ENCODE data around the gene VPS8.

VPS8 gene

DNA sequence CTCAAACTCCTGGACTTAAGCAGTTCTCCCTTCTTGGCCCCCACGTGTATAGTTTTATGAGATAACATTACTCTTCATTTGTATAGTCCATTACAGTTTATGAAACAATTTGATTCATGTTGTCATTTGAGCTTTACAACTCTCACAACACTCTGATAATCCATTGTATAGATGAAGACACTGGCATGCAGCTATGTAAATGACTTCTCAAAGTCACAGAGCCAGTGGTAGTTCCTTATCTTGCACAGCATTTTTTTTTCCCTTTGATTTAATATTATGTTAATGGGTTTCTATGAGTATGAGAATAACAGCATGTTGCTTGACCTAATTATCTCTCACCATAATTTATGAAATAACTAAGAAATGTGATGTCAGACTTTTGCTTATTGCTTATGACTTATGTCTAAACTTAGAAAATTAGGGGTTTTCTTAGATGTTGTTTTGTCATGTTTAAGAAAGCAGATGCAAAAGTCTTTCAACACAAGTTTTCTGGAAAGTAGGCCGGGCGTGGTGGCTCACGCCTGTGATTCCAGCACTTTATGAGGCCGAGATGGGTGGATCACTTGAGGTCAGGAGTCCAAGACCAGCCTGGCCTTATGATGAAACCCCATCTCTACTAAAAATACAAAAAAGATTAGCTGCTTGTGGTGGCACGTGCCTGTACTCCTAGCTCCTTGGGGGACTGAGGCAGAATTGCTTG is 13.3 kb downstream of the VPS8 start:
- no peaks in the 10 kb centered on the region for H3K27me3 ChIP-seq (replicated peaks)
- no peak for DNase-seq
- TF ChIP-seq, protein P1, sequence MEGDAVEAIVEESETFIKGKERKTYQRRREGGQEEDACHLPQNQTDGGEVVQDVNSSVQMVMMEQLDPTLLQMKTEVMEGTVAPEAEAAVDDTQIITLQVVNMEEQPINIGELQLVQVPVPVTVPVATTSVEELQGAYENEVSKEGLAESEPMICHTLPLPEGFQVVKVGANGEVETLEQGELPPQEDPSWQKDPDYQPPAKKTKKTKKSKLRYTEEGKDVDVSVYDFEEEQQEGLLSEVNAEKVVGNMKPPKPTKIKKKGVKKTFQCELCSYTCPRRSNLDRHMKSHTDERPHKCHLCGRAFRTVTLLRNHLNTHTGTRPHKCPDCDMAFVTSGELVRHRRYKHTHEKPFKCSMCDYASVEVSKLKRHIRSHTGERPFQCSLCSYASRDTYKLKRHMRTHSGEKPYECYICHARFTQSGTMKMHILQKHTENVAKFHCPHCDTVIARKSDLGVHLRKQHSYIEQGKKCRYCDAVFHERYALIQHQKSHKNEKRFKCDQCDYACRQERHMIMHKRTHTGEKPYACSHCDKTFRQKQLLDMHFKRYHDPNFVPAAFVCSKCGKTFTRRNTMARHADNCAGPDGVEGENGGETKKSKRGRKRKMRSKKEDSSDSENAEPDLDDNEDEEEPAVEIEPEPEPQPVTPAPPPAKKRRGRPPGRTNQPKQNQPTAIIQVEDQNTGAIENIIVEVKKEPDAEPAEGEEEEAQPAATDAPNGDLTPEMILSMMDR (IDR thresholded peaks at IDR 0.05; ENCODE audit: low read depth, low read length, missing control alignments), result no peak
- no peaks in the 10 kb centered on the region for H3K36me3 ChIP-seq (replicated peaks)
- no peak overlapping the region for H3K4me3 ChIP-seq (ENCODE audit: low read depth, low read length)
- in situ Hi-C loops (cut with HindIII; ENCODE audit: low pct_ligation_motif_present, low sequenced_read_pairs), result no loop called here
- no peak overlapping the region for H3K27ac ChIP-seq

DNA sequence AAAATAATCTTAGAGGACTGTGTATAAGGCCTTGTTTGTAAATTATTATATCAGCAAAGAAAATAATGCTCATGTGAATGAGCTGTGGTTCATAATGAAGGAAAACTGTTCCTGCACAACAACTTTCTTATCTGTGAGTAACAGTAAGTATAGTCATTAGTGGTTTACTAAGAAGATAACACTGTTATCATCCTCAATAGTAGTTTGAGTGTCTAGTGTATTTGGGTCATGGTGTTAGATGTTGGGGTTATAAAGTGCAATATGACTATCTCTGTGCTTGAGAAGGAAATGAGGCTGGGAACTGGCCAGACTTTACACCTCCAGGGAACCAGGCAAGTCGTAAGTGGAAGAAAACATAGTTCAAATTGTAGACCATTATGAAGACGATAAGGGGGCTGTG is 15.6 kb downstream of the VPS8 start:
- Histone ChIP-seq H3K36me3 (replicated peaks) (no peaks in the 10 kb centered on the region), H3K27ac (no peak overlapping the region), H3K27me3 (replicated peaks) (no peaks in the 10 kb centered on the region), H3K4me3 (ENCODE audit: low read depth, low read length) (no peak overlapping the region)
- in situ Hi-C loops (cut with HindIII; ENCODE audit: low pct_ligation_motif_present, low sequenced_read_pairs), result no loop called here
- TF ChIP-seq, protein P1 (IDR thresholded peaks at IDR 0.05; ENCODE audit: low read depth, low read length, missing control alignments), result no peak
- no peak for DNase-seq

- Histone ChIP-seq H3K27ac (no peak overlapping the region), H3K36me3 (replicated peaks) (no peaks in the 10 kb centered on the region), H3K27me3 (replicated peaks) (no peaks in the 10 kb centered on the region), H3K4me3 (ENCODE audit: low read depth, low read length) (no peak overlapping the region)
- in situ Hi-C loops (cut with HindIII; ENCODE audit: low pct_ligation_motif_present, low sequenced_read_pairs), result no loop called here
- TF ChIP-seq, protein P1 (IDR thresholded peaks at IDR 0.05; ENCODE audit: low read depth, low read length, missing control alignments), result no peak
- DNase-seq, result no peak
Measured at GRCh38 chr3:184832044-184832443, 20.1 kb downstream of the VPS8 start.

DNA sequence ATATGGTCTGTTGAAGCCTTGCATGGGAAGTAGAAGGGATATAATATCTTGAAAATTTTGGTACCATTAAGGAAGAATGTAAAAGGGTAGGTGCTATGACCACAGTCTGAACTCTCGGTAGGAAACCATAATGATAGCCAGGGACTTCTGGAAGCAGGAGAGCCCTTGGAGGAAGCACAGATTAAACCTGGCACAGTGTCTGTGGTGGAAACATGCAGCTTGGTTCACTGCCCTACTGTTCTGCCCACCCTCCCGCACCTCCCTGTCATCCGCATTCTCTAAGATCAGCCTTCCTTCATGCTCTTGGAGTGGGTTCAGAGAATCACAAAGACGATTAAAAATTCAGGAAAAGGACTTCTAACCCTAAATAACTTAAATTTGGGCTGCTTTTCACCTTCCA is 20.9 kb downstream of the VPS8 start:
- Histone ChIP-seq H3K27ac (no peak overlapping the region), H3K27me3 (replicated peaks) (no peaks in the 10 kb centered on the region), H3K4me3 (ENCODE audit: low read depth, low read length) (no peak overlapping the region), H3K36me3 (replicated peaks) (no peaks in the 10 kb centered on the region)
- no peak for DNase-seq
- in situ Hi-C loops (cut with HindIII; ENCODE audit: low pct_ligation_motif_present, low sequenced_read_pairs), result no loop called here
- TF ChIP-seq, protein P1 (IDR thresholded peaks at IDR 0.05; ENCODE audit: low read depth, low read length, missing control alignments), result no peak

DNA sequence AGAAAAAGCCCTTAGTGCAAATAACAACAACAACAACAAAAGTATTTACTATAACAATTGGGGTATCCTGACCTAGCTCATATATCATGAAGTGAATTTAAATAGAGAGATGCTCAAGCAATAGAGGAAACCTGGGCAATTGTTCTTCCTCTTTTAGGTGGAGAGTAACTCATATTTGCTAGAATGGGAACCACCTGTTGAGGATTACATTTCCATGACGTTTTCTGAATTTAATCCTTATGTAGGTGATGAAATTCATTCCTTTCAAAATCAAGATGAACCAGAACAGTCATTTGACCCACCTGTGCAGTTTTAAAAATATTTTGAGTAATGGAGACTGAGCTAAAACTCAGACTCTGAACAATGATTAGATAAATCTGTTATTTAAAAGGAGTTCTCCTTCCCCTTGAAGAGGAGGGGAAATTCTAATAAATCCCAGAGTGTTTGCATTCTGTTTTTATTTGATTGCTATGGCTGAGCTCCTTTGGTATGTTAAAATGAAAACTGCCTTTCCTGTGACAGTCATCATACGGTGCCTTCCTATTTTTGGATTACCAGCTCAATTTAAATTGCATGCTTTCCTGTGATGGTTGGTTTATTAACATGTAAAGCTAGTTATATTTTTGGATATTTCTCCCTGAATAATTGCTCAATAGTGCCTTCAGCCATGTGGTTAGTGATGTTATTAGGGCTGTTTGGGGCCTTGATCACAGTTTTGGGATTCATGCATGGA is 24.3 kb downstream of the VPS8 start:
- DNase-seq, result no peak

More for the DNA sequence above, 24.3 kb downstream of the VPS8 start:
- in situ Hi-C loops (cut with HindIII; ENCODE audit: low pct_ligation_motif_present, low sequenced_read_pairs), result no loop called here
- no peaks in the 10 kb centered on the region for H3K27me3 ChIP-seq (replicated peaks)
- TF ChIP-seq, protein P1 (IDR thresholded peaks at IDR 0.05; ENCODE audit: low read depth, low read length, missing control alignments), result no peak
- H3K36me3 ChIP-seq (replicated peaks), result no peaks in the 10 kb centered on the region
- no peak overlapping the region for H3K4me3 ChIP-seq (ENCODE audit: low read depth, low read length)
- H3K27ac ChIP-seq, result no peak overlapping the region
